ENCODE results near the gene WT1.
"Not testable (repeated sequence)": the region's sequence is repeated elsewhere in the genome, so short reads cannot be mapped to it uniquely, and the experiment has no call there.

Gene WT1

GRCh38 chr11:32382339-32383049, 52.8 kb downstream of the WT1 start:
- no peak overlapping the region for H3K4me3 ChIP-seq (ENCODE audit: low read depth, low read length)
- no peak for DNase-seq
- H3K27me3 ChIP-seq (ENCODE audit: insufficient read depth, low read depth, severe bottlenecking): peaks cover 77% of the 10 kb centered on the region
- H3K36me3 ChIP-seq: no peaks in the 10 kb centered on the region
- H3K27ac ChIP-seq: no peak overlapping the region
- no peaks in the 10 kb centered on the region for H3K9me3 ChIP-seq (ENCODE audit: severe bottlenecking)
- no peak for TF ChIP-seq CTCF (IDR thresholded peaks at IDR 0.05; ENCODE audit: low read depth, low read length)

GRCh38 chr11:32381179-32381578, 54.2 kb downstream of the WT1 start:
- Histone ChIP-seq H3K27me3 (ENCODE audit: insufficient read depth, low read depth, severe bottlenecking) (peaks cover 72% of the 10 kb centered on the region), H3K36me3 (no peaks in the 10 kb centered on the region), H3K4me3 (ENCODE audit: low read depth, low read length) (no peak overlapping the region), H3K9me3 (ENCODE audit: severe bottlenecking) (no peaks in the 10 kb centered on the region), H3K27ac (no peak overlapping the region)
- no peak for DNase-seq
- no peak for TF ChIP-seq CTCF (IDR thresholded peaks at IDR 0.05; ENCODE audit: low read depth, low read length)

- no peak for DNase-seq
- no peak overlapping the region for H3K4me3 ChIP-seq (ENCODE audit: low read depth, low read length)
- H3K9me3 ChIP-seq (ENCODE audit: severe bottlenecking): no peaks in the 10 kb centered on the region
- TF ChIP-seq CTCF (IDR thresholded peaks at IDR 0.05; ENCODE audit: low read depth, low read length): no peak
- no peak overlapping the region for H3K27ac ChIP-seq
- H3K36me3 ChIP-seq: no peaks in the 10 kb centered on the region
- peaks cover 64% of the 10 kb centered on the region for H3K27me3 ChIP-seq (ENCODE audit: insufficient read depth, low read depth, severe bottlenecking)
Measured at GRCh38 chr11:32379719-32380118, 55.6 kb downstream of the WT1 start.

GRCh38 chr11:32375826-32376225, 59.5 kb downstream of the WT1 start:
- H3K27me3 ChIP-seq (ENCODE audit: insufficient read depth, low read depth, severe bottlenecking): peaks cover 28% of the 10 kb centered on the region
- H3K4me3 ChIP-seq (ENCODE audit: low read depth, low read length): no peak overlapping the region
- no peak for DNase-seq
- H3K27ac ChIP-seq: no peak overlapping the region
- TF ChIP-seq CTCF (IDR thresholded peaks at IDR 0.05; ENCODE audit: low read depth, low read length): no peak
- H3K36me3 ChIP-seq: no peaks in the 10 kb centered on the region
- peaks cover 4% of the 10 kb centered on the region for H3K9me3 ChIP-seq (ENCODE audit: severe bottlenecking)

DNA sequence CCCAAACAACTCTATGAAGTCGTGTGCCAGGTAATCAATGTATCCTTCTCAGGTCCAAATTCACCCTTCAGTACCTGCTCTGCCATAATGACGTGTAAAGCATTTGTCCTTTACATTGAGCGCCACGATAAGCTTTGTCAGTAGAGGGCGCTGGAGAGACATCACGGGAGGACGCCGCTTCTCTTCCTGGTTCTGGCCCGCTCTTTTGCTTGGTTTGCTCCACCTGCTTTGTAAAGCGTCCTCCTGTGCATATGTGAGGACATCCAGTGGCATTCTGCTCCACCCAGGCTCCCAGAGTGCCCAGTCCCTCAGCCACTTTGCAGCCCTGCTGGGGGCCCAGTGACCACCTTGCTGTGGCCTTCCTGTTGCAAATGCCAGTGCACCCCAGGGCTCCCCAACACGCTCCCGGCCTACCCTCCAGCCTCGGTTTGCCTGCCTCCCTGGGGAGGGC, 61.1 kb downstream of the WT1 start:
- TF ChIP-seq CTCF (IDR thresholded peaks at IDR 0.05; ENCODE audit: low read depth, low read length): peak; percentile 77
- no peak overlapping the region for H3K27ac ChIP-seq
- DNase-seq: peak; percentile 65
- H3K4me3 ChIP-seq (ENCODE audit: low read depth, low read length): no peak overlapping the region
- peaks cover 15% of the 10 kb centered on the region for H3K27me3 ChIP-seq (ENCODE audit: insufficient read depth, low read depth, severe bottlenecking)
- peaks cover 4% of the 10 kb centered on the region for H3K9me3 ChIP-seq (ENCODE audit: severe bottlenecking)
- H3K36me3 ChIP-seq: no peaks in the 10 kb centered on the region

DNA sequence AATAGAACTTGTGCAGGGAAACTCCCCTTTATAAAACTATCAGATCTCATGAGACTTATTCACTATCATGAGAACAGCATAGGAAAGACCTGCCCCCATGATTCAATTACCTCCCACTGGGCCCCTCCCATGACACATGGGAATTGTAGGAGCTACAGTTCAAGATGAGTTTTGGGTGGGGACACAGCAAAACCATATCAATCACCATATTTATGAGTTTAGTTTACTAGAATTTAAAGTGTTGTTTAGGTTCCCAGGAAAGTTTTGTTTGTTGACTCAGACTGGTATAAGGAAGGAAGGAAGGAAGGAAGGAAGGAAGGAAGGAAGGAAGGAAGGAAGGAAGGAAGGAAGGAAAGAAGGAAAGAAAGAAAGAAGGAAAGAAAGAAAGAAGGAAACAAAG, 65.4 kb downstream of the WT1 start:
- not testable (repeated sequence) for H3K9me3 ChIP-seq (ENCODE audit: severe bottlenecking); DNase-seq; H3K27ac ChIP-seq; H3K27me3 ChIP-seq (ENCODE audit: insufficient read depth, low read depth, severe bottlenecking); H3K4me3 ChIP-seq (ENCODE audit: low read depth, low read length); H3K36me3 ChIP-seq

Measured in WERI-Rb-1 (cell line).